ENCODE measurements around the gene ZFR2. TPM values are rescaled to one million over a fixed set of nuclear protein-coding genes. Genes with fewer than 3 reads are reported as not detected.

Gene ZFR2
- total and polyA plus RNA-seq, 10 of the 15 experiments (the other 5 are each of a cell fraction or from before 2014, with no cell fraction given): 0.18 TPM; not detected in 9

DNA sequence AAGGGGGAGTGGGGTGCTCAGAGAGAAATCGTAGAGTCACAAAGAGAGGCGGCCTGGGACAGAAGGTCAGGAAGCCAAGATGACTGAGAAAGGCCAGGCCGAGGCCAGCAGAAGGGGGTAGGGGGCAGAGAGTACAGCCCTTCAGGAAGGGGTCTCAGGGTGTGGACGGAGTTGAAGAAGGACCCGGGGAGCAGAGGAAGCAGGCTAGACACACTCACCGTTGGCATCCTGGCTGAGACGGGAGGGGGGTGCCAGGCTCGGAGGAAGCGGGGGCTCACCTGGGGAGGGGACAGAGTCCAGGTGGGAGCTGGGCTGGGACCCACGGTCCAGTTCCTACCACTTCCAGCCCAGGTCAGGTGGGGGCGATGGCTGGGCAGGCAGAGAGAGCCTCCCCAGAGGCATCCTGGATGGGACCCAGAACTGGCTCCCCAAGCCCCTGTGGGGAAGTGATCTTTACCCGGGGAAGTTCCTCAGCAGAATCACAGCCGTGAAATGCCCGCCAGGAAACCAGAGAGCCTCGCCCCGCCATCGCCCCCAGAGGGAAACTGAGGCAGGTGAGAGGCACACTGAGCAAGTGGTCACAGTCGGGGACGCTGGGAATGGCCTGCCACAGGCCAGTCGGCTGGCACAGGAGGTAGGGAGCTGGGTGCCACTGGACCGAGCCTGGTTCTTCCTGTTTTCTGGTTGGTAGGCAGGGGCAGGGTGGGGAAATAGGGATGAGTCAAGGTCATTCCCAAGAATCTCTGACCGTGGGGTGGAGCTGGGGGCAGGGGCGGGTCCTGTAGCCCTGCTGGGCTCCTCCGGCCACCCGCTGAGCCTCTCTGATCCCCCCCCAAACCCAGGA is 84.0 kb downstream of the ZFR2 start:
- TF ChIP-seq, protein P1, sequence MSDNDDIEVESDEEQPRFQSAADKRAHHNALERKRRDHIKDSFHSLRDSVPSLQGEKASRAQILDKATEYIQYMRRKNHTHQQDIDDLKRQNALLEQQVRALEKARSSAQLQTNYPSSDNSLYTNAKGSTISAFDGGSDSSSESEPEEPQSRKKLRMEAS (IDR thresholded peaks at IDR 0.05; ENCODE audit: low read depth, low read length): no peak
- TF ChIP-seq HCFC1 (IDR thresholded peaks at IDR 0.05; ENCODE audit: low read length) (no peak), FOXM1 (IDR thresholded peaks at IDR 0.05; ENCODE audit: low read depth, low read length) (no peak), MYC (IDR thresholded peaks at IDR 0.05; ENCODE audit: insufficient read depth, insufficient read length, insufficient replicate concordance, low read length, severe bottlenecking) (no peak), CBX5 (IDR thresholded peaks at IDR 0.05; ENCODE audit: low read depth) (no peak), YBX1 (IDR thresholded peaks at IDR 0.05) (no peak), NR2F1 (conservative IDR thresholded peaks at IDR 0.05) (no peak), MXI1 (IDR thresholded peaks at IDR 0.05; ENCODE audit: low read depth, low read length) (no peak), CHD1 (IDR thresholded peaks at IDR 0.05; ENCODE audit: low read depth, low read length) (no peak)
- TF ChIP-seq, protein P2, sequence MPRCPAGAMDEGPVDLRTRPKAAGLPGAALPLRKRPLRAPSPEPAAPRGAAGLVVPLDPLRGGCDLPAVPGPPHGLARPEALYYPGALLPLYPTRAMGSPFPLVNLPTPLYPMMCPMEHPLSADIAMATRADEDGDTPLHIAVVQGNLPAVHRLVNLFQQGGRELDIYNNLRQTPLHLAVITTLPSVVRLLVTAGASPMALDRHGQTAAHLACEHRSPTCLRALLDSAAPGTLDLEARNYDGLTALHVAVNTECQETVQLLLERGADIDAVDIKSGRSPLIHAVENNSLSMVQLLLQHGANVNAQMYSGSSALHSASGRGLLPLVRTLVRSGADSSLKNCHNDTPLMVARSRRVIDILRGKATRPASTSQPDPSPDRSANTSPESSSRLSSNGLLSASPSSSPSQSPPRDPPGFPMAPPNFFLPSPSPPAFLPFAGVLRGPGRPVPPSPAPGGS (IDR thresholded peaks at IDR 0.05; ENCODE audit: borderline replicate concordance, insufficient read depth, low read depth, low read length, poor library complexity, severe bottlenecking): no peak
- ChIA-PET CTCF (no interaction called here), POLR2A (no interaction called here), RAD21 (ENCODE audit: unreplicated experiment) (no interaction called here), SMC1A (ENCODE audit: uncharacterized antibody, unreplicated experiment) (no interaction called here)
- no peak overlapping the region for H3K9ac ChIP-seq (ENCODE audit: control insufficient read depth, insufficient read depth, low read length)
- no peak overlapping the region for H3K27ac ChIP-seq (ENCODE audit: control insufficient read depth, insufficient read depth)
- H3K36me3 ChIP-seq (ENCODE audit: control insufficient read depth in 2 of 2, insufficient read depth in 2 of 2, low read length in 1 of 2): no peaks in the 10 kb centered on the region; a peak in 1 of 4 replicates
- H3K4me2 ChIP-seq (ENCODE audit: control insufficient read depth, insufficient read depth): no peak overlapping the region; the same call in 1 of the 2 replicates
- no peak overlapping the region for H3K4me3 ChIP-seq
- in situ Hi-C loops (cut with MboI) (no loop called here), intact Hi-C loops (cut with micrococcal nuclease; ENCODE audit: unreplicated experiment) (no loop called here)
- no TSS peak for BruUV-seq (replicated peaks)
- no peak overlapping the region for H2AFZ ChIP-seq (ENCODE audit: control insufficient read depth, low read depth, low read length)
- no peak for FAIRE-seq
- DNase-seq (ENCODE audit: low read depth, low spot score): no peak
- H4K20me1 ChIP-seq (ENCODE audit: control insufficient read depth, insufficient read depth): no peaks in the 10 kb centered on the region
- 8% methylated on average over 21 of the region's 25 CpGs for WGBS (ENCODE audit: insufficient coverage, insufficient replicate concordance, low lambda C conversion rate, missing lambda C conversion rate)
- no peak for ATAC-seq
- no peaks in the 10 kb centered on the region; the same call in 2 of the 3 replicates for H3K9me3 ChIP-seq (replicated peaks; ENCODE audit: control insufficient read depth, insufficient read depth, low read length)
- H3K27me3 ChIP-seq (replicated peaks in 1 of 2; ENCODE audit: control insufficient read depth in 2 of 2, insufficient read depth in 2 of 2, low read length in 1 of 2): no peaks in the 10 kb centered on the region; a peak in 1 of 4 replicates
- no peaks in the 10 kb centered on the region for H3K4me1 ChIP-seq (ENCODE audit: control insufficient read depth, insufficient read depth, low read length)
- no peaks in the 10 kb centered on the region for H3K79me2 ChIP-seq (ENCODE audit: control insufficient read depth, insufficient read depth, low read length)
